WTC11 (cell line): Measurements from ENCODE around the gene TMX1. TPM values are rescaled to one million over a fixed set of nuclear protein-coding genes. Genes with fewer than 3 reads are reported as not detected.

Experiments
- ATAC-seq: fragments of 200-7000 bp; cut with Tn5 transposase; 2 replicates; pipeline ENCODE4 v1.10.0; 2021; ENCODE audit warnings: mild to moderate bottlenecking, moderate library complexity
- CTCF ChIA-PET: fragments of 300-600 bp; sonication (Branson Sonifier 250); formaldehyde crosslinking; loops from one replicate; lab custom pipeline; 2021; ENCODE audit warnings: antibody characterized with exemption; lab: Charles Lee
- POLR2A ChIA-PET: fragments of 350-600 bp; sonication (Branson Sonifier 250); formaldehyde crosslinking; loops from one replicate; lab custom pipeline; 2021; ENCODE audit warnings: antibody characterized with exemption; lab: Charles Lee
- DNase-seq: peaks from one replicate; pipeline ENCODE4 v3.0.0; 2021; ENCODE audit warnings: low spot score
- H3K27ac Mint-ChIP-seq: 2 replicates; pipeline ENCODE4 v1.8.0; 2021; ENCODE audit warnings: mixed read lengths
- H3K27me3 Mint-ChIP-seq: 2 replicates; pipeline ENCODE4 v1.8.0; 2021; ENCODE audit warnings: low read depth, mild to moderate bottlenecking, moderate library complexity, mixed read lengths
- H3K36me3 Mint-ChIP-seq: 2 replicates; pipeline ENCODE4 v1.8.0; 2021; ENCODE audit warnings: mixed read lengths
- H3K4me1 Mint-ChIP-seq: 2 replicates; pipeline ENCODE4 v1.8.0; 2022; ENCODE audit warnings: mixed read lengths
- H3K4me3 Mint-ChIP-seq: 2 replicates; pipeline ENCODE4 v1.8.0; 2021; ENCODE audit warnings: mild to moderate bottlenecking, moderate library complexity, mixed read lengths
- H3K9me3 Mint-ChIP-seq: 2 replicates; pipeline ENCODE4 v1.8.0; 2021; ENCODE audit warnings: mixed read lengths
- ATF1 ChIP-seq: sonication (generic); formaldehyde crosslinking; IDR thresholded peaks from 2 replicates; pipeline ENCODE4 v1.8.1; 2023; ENCODE audit warnings: mild to moderate bottlenecking, moderate library complexity, missing genetic modification reagents
- CREM ChIP-seq: sonication (generic); formaldehyde crosslinking; IDR thresholded peaks from 2 replicates; pipeline ENCODE4 v1.8.1; 2022; ENCODE audit warnings: mild to moderate bottlenecking, missing genetic modification reagents, moderate library complexity
- E2F4 ChIP-seq: sonication (generic); formaldehyde crosslinking; IDR thresholded peaks from 2 replicates; pipeline ENCODE4 v1.8.1; 2022; ENCODE audit warnings: low read depth, mild to moderate bottlenecking, moderate library complexity, missing genetic modification reagents, borderline replicate concordance
- FOXK1 ChIP-seq: sonication (generic); formaldehyde crosslinking; IDR thresholded peaks from 2 replicates; pipeline ENCODE4 v1.8.0; 2022; ENCODE audit warnings: mild to moderate bottlenecking, moderate library complexity, missing genetic modification reagents
- PRRX2 ChIP-seq: fragments of 250-450 bp; sonication (Bioruptor Pico); IDR thresholded peaks from 2 replicates; pipeline ENCODE4 v1.8.0; 2021; ENCODE audit warnings: mild to moderate bottlenecking
- ZNF263 ChIP-seq: sonication (generic); formaldehyde crosslinking; IDR thresholded peaks from 2 replicates; pipeline ENCODE4 v1.8.1; 2022; ENCODE audit warnings: low read depth, mild to moderate bottlenecking, moderate library complexity, missing genetic modification reagents
- ZNF416 ChIP-seq: fragments of 250-450 bp; sonication (Bioruptor Pico); IDR thresholded peaks from 2 replicates; pipeline ENCODE4 v1.9.0; 2021; ENCODE audit warnings: mild to moderate bottlenecking, inconsistent platforms
- ZNF423 ChIP-seq: fragments of 250-450 bp; sonication (Bioruptor Pico); IDR thresholded peaks from 2 replicates; pipeline ENCODE4 v2.1.2; 2022; ENCODE audit warnings: mild to moderate bottlenecking, moderate library complexity
- total RNA-seq: library from RNA; stranded (reverse); gene quantifications from 3 replicates; pipeline ENCODE4 v1.2.3, GENCODE V29; 2021
- TF ChIP-seq, protein P1 (sequence below): sonication (generic); formaldehyde crosslinking; conservative IDR thresholded peaks from 2 replicates; pipeline ENCODE4 v1.8.1; 2023; ENCODE audit warnings: mild to moderate bottlenecking, low read depth, missing genetic modification reagents, moderate library complexity
- TF ChIP-seq, protein P2 (sequence below): sonication (generic); formaldehyde crosslinking; IDR thresholded peaks from 2 replicates; pipeline ENCODE4 v1.8.0; 2023; ENCODE audit warnings: mild to moderate bottlenecking, missing genetic modification reagents
- TF ChIP-seq, protein P3 (sequence below): fragments of 250-450 bp; sonication (Bioruptor Pico); IDR thresholded peaks from 2 replicates; pipeline ENCODE4 v1.9.0; 2021; ENCODE audit warnings: mild to moderate bottlenecking

The TMX1 gene
- total RNA-seq, 1 experiment from 2014 or later: 40.9 TPM

DNA sequence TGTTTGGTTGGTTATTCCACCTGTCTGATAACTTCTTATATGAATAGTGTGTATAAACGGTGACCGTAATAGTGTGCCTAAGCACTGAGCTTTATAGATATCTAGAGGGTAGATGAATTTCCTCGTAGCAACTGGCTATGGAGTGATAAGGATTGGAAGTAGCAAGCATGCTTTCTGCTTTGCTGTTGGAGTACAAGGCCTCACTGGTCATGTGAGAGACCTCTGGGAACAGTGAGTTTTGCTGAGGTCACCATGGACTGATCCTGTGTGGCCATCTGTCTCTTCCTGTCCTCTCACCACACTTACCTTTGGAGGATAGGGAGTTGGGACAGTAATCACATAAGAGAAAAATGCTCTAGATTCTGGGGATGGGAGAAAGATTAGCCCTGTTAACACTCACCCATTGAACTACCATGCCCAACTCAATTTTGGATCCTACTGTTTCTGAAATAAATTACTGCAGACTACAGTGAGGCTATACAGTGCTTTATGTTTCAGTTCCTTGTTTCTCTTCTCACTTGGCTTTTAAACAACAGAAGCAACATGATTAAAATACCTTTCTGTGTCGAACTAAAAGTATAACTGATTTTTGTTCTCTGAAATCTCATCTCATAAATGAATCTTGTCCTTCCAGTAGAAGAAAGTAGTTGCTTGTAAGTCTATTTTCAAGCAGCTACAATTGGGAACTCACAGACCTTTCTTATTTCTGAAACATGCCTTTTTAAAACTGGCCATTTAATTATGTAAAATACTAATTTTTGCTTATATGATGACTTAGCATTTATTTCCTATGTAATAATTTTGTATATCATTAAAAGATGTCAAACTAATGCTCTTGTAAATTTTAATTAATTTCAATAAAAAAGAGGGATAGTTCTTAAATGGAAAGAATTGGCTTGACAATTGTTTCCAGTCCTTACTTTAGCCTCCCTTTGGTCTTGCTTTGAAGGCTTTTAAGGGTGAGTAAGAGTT is 8.3 kb downstream of the TMX1 start (continued):
- TF ChIP-seq, protein P1, sequence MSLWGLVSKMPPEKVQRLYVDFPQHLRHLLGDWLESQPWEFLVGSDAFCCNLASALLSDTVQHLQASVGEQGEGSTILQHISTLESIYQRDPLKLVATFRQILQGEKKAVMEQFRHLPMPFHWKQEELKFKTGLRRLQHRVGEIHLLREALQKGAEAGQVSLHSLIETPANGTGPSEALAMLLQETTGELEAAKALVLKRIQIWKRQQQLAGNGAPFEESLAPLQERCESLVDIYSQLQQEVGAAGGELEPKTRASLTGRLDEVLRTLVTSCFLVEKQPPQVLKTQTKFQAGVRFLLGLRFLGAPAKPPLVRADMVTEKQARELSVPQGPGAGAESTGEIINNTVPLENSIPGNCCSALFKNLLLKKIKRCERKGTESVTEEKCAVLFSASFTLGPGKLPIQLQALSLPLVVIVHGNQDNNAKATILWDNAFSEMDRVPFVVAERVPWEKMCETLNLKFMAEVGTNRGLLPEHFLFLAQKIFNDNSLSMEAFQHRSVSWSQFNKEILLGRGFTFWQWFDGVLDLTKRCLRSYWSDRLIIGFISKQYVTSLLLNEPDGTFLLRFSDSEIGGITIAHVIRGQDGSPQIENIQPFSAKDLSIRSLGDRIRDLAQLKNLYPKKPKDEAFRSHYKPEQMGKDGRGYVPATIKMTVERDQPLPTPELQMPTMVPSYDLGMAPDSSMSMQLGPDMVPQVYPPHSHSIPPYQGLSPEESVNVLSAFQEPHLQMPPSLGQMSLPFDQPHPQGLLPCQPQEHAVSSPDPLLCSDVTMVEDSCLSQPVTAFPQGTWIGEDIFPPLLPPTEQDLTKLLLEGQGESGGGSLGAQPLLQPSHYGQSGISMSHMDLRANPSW (CRISPR knock-in tag): no peak

DNA sequence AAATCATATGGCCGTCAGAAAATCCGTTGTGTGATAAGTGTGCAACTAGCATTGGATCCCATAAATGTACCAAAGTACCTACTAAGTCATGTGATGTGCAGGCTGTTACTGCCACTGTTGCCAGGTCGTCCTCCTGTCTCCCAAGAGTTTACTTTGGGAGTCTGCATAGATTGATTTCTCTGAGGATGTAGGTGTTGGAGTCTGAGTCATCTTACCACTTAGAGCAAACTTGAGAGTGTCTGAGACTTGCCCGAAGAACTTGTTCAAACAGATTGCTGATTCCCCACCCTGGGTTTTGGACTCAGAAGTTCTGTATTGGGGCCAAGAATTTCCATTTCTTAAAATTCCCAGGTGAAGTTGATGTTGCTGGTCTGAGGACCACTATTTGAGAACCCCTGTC is 11.4 kb downstream of the TMX1 start:
- Mint-ChIP-seq H3K4me3 (no peak overlapping the region), H3K27me3 (no peaks in the 10 kb centered on the region), H3K4me1 (no peaks in the 10 kb centered on the region), H3K27ac (peak overlapping the region; percentile 12; the same call in 1 of the 2 replicates), H3K36me3 (peaks cover 80% of the 10 kb centered on the region), H3K9me3 (no peaks in the 10 kb centered on the region)
- no peak for TF ChIP-seq FOXK1 (CRISPR knock-in tag)
- no peak for TF ChIP-seq CREM
- TF ChIP-seq, protein P1 (CRISPR knock-in tag): no peak
- TF ChIP-seq, protein P2, sequence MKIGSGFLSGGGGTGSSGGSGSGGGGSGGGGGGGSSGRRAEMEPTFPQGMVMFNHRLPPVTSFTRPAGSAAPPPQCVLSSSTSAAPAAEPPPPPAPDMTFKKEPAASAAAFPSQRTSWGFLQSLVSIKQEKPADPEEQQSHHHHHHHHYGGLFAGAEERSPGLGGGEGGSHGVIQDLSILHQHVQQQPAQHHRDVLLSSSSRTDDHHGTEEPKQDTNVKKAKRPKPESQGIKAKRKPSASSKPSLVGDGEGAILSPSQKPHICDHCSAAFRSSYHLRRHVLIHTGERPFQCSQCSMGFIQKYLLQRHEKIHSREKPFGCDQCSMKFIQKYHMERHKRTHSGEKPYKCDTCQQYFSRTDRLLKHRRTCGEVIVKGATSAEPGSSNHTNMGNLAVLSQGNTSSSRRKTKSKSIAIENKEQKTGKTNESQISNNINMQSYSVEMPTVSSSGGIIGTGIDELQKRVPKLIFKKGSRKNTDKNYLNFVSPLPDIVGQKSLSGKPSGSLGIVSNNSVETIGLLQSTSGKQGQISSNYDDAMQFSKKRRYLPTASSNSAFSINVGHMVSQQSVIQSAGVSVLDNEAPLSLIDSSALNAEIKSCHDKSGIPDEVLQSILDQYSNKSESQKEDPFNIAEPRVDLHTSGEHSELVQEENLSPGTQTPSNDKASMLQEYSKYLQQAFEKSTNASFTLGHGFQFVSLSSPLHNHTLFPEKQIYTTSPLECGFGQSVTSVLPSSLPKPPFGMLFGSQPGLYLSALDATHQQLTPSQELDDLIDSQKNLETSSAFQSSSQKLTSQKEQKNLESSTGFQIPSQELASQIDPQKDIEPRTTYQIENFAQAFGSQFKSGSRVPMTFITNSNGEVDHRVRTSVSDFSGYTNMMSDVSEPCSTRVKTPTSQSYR (CRISPR knock-in tag): no peak
- no peak for TF ChIP-seq ATF1 (CRISPR knock-in tag)
- TF ChIP-seq ZNF423 (CRISPR knock-in tag): no peak
- no peak for TF ChIP-seq E2F4 (CRISPR knock-in tag)
- TF ChIP-seq ZNF416 (CRISPR knock-in tag): no peak
- TF ChIP-seq, protein P3, sequence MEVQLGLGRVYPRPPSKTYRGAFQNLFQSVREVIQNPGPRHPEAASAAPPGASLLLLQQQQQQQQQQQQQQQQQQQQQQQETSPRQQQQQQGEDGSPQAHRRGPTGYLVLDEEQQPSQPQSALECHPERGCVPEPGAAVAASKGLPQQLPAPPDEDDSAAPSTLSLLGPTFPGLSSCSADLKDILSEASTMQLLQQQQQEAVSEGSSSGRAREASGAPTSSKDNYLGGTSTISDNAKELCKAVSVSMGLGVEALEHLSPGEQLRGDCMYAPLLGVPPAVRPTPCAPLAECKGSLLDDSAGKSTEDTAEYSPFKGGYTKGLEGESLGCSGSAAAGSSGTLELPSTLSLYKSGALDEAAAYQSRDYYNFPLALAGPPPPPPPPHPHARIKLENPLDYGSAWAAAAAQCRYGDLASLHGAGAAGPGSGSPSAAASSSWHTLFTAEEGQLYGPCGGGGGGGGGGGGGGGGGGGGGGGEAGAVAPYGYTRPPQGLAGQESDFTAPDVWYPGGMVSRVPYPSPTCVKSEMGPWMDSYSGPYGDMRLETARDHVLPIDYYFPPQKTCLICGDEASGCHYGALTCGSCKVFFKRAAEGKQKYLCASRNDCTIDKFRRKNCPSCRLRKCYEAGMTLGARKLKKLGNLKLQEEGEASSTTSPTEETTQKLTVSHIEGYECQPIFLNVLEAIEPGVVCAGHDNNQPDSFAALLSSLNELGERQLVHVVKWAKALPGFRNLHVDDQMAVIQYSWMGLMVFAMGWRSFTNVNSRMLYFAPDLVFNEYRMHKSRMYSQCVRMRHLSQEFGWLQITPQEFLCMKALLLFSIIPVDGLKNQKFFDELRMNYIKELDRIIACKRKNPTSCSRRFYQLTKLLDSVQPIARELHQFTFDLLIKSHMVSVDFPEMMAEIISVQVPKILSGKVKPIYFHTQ (CRISPR knock-in tag): no peak
- TF ChIP-seq PRRX2: no peak
- no peak for TF ChIP-seq ZNF263 (CRISPR knock-in tag)
- ATAC-seq: no peak
- no peak for DNase-seq
- CTCF ChIA-PET: no interaction called here
- POLR2A ChIA-PET: no interaction called here
